Ovary (tissue), 3 donors: ENCODE results near the gene TAOK3.

Experiments used
- EP300 ChIP-seq: sonication (generic); formaldehyde crosslinking; IDR thresholded peaks from one replicate; pipeline ENCODE4 v1.6.1; 2017; ENCODE audit warnings: antibody characterized with exemption
- POLR2A ChIP-seq: fragments of 450-650 bp; IDR thresholded peaks from one replicate; pipeline ENCODE4 v1.6.1; 2017; ENCODE audit warnings: antibody characterized with exemption, mild to moderate bottlenecking, moderate library complexity
- TF ChIP-seq, protein P1 (sequence below), 3 donors: fragments of 450-650 bp in 2 of 3; fragments of 200-600 bp in 1 of 3; IDR thresholded peaks; one replicate each; pipeline versions ENCODE4 v1.5.1 to v1.8.0; 2016 to 2022; ENCODE audit warnings: antibody characterized with exemption in 3 of 3, mild to moderate bottlenecking in 1 of 3
- donor health status: DM: no; HTN: no; CAD: no.

DNA sequence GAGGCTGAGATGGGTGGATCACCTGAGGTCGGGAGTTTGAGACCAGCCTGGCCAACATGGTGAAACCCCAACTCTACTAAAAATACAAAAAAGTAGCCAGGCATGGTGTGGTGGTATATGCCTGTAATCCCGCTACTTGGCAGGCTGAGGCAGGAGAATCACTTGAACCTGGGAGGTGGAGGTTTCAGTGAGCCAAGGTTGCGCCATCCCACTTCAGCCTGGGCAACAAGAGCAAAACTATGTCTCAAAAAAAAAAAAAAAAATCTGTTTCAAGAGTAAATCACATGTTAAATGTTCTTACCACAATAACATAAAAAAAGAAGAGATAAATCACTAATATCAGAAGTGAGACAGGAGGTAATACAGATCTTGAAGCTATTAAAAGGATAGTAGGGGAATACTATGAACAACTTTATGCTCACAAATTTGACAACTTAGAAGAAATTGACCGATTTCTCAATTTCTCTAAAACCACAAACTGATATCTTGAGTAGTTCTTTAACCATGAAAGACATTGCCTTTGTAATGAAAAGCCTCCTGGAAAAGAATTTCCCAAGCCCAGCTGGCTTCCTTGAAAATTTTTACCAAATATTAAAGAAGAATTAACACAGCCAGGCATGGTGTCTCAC is 37.7 kb downstream of the TAOK3 start:
- no peak for TF ChIP-seq POLR2A
- TF ChIP-seq, protein P1, sequence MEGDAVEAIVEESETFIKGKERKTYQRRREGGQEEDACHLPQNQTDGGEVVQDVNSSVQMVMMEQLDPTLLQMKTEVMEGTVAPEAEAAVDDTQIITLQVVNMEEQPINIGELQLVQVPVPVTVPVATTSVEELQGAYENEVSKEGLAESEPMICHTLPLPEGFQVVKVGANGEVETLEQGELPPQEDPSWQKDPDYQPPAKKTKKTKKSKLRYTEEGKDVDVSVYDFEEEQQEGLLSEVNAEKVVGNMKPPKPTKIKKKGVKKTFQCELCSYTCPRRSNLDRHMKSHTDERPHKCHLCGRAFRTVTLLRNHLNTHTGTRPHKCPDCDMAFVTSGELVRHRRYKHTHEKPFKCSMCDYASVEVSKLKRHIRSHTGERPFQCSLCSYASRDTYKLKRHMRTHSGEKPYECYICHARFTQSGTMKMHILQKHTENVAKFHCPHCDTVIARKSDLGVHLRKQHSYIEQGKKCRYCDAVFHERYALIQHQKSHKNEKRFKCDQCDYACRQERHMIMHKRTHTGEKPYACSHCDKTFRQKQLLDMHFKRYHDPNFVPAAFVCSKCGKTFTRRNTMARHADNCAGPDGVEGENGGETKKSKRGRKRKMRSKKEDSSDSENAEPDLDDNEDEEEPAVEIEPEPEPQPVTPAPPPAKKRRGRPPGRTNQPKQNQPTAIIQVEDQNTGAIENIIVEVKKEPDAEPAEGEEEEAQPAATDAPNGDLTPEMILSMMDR (IDR thresholded peaks at IDR 0.05) = no peak
- no peak for TF ChIP-seq EP300
